ENCODE data around the gene GRAMD1C.

GRAMD1C gene

GRCh38 chr3:113968986-113969385 is 130.4 kb downstream of the GRAMD1C start:
- no peaks in the 10 kb centered on the region; the same call in 1 of the 2 replicates for H3K36me3 ChIP-seq (replicated peaks; ENCODE audit: insufficient read depth, low read length)
- H3K27me3 ChIP-seq (replicated peaks; ENCODE audit: insufficient read depth, low read length) = no peaks in the 10 kb centered on the region
- H3K27ac ChIP-seq (ENCODE audit: low read length) = no peak overlapping the region
- H3K4me1 ChIP-seq (ENCODE audit: low read length) = no peaks in the 10 kb centered on the region
- no peak overlapping the region for H3K4me2 ChIP-seq (ENCODE audit: low read depth, low read length)
- no peak overlapping the region for H3K4me3 ChIP-seq (ENCODE audit: low read length)
- no peak for DNase-seq
- H3F3A ChIP-seq (ENCODE audit: insufficient read depth, low read length) = no peaks in the 10 kb centered on the region
- H3K79me2 ChIP-seq (ENCODE audit: low read length) = no peaks in the 10 kb centered on the region
- no peak for TF ChIP-seq CTCF (IDR thresholded peaks at IDR 0.05; ENCODE audit: low read length)
- no peak for TF ChIP-seq EZH2phosphoT487 (IDR thresholded peaks at IDR 0.05; ENCODE audit: low read length)
- no peak for TF ChIP-seq EZH2 (optimal IDR thresholded peaks at IDR 0.05; ENCODE audit: low read depth, low read length)
- no peak overlapping the region for H3K9ac ChIP-seq (ENCODE audit: low read length)
- H2AFZ ChIP-seq (ENCODE audit: low read length) = no peak overlapping the region
- H3K9me3 ChIP-seq (replicated peaks; ENCODE audit: insufficient read depth, low read length) = no peaks in the 10 kb centered on the region
- no peaks in the 10 kb centered on the region for H4K20me1 ChIP-seq (ENCODE audit: insufficient read depth, low read length)
- no peaks in the 10 kb centered on the region for H3K9me2 ChIP-seq (replicated peaks; ENCODE audit: insufficient read depth, low read length)

- Histone ChIP-seq H3K79me2 (ENCODE audit: low read length) (no peaks in the 10 kb centered on the region), H3K27me3 (replicated peaks; ENCODE audit: insufficient read depth, low read length) (no peaks in the 10 kb centered on the region), H3K9ac (ENCODE audit: low read length) (no peak overlapping the region), H3K9me2 (replicated peaks; ENCODE audit: insufficient read depth, low read length) (no peaks in the 10 kb centered on the region), H2AFZ (ENCODE audit: low read length) (no peak overlapping the region), H3K9me3 (replicated peaks; ENCODE audit: insufficient read depth, low read length) (no peaks in the 10 kb centered on the region), H3F3A (ENCODE audit: insufficient read depth, low read length) (no peaks in the 10 kb centered on the region), H3K4me2 (ENCODE audit: low read depth, low read length) (no peak overlapping the region), H3K36me3 (replicated peaks; ENCODE audit: insufficient read depth, low read length) (no peaks in the 10 kb centered on the region), H4K20me1 (ENCODE audit: insufficient read depth, low read length) (no peaks in the 10 kb centered on the region), H3K4me3 (ENCODE audit: low read length) (no peak overlapping the region), H3K27ac (ENCODE audit: low read length) (no peak overlapping the region), H3K4me1 (ENCODE audit: low read length) (no peaks in the 10 kb centered on the region)
- no peak for TF ChIP-seq EZH2phosphoT487 (IDR thresholded peaks at IDR 0.05; ENCODE audit: low read length)
- no peak for TF ChIP-seq CTCF (IDR thresholded peaks at IDR 0.05; ENCODE audit: low read length)
- no peak for TF ChIP-seq EZH2 (optimal IDR thresholded peaks at IDR 0.05; ENCODE audit: low read depth, low read length)
- no peak for DNase-seq
Measured at GRCh38 chr3:113977822-113978221, 139.2 kb downstream of the GRAMD1C start.

GRCh38 chr3:113979916-113980315 is 141.3 kb downstream of the GRAMD1C start:
- Histone ChIP-seq H3K27ac (ENCODE audit: low read length) (no peak overlapping the region), H3K9me3 (replicated peaks; ENCODE audit: insufficient read depth, low read length) (no peaks in the 10 kb centered on the region), H3K4me3 (ENCODE audit: low read length) (no peak overlapping the region), H3K4me2 (ENCODE audit: low read depth, low read length) (no peak overlapping the region), H3K9me2 (replicated peaks; ENCODE audit: insufficient read depth, low read length) (no peaks in the 10 kb centered on the region), H3K9ac (ENCODE audit: low read length) (no peak overlapping the region), H2AFZ (ENCODE audit: low read length) (no peak overlapping the region), H3K4me1 (ENCODE audit: low read length) (no peaks in the 10 kb centered on the region), H3F3A (ENCODE audit: insufficient read depth, low read length) (no peaks in the 10 kb centered on the region), H3K27me3 (replicated peaks; ENCODE audit: insufficient read depth, low read length) (no peaks in the 10 kb centered on the region), H3K36me3 (replicated peaks; ENCODE audit: insufficient read depth, low read length) (no peaks in the 10 kb centered on the region), H4K20me1 (ENCODE audit: insufficient read depth, low read length) (no peaks in the 10 kb centered on the region), H3K79me2 (ENCODE audit: low read length) (no peaks in the 10 kb centered on the region)
- DNase-seq = no peak
- TF ChIP-seq EZH2 (optimal IDR thresholded peaks at IDR 0.05; ENCODE audit: low read depth, low read length) (no peak), CTCF (IDR thresholded peaks at IDR 0.05; ENCODE audit: low read length) (no peak), EZH2phosphoT487 (IDR thresholded peaks at IDR 0.05; ENCODE audit: low read length) (no peak)

All from MM.1S (cell line).